Glutamatergic neuron (in vitro differentiated cells): ENCODE data around the gene CRYL1. TPM values are rescaled to one million over a fixed set of nuclear protein-coding genes. Genes with fewer than 3 reads are reported as not detected.

Experiments used
- DNase-seq: peaks from one replicate; pipeline ENCODE4 v3.0.0; 2022
- H3K27ac Mint-ChIP-seq: one replicate; pipeline ENCODE4 v1.8.0; 2020; ENCODE audit warnings: mild to moderate bottlenecking, mixed read lengths, inconsistent platforms; ENCODE audit not compliant: unreplicated experiment
- H3K27me3 Mint-ChIP-seq: one replicate; pipeline ENCODE4 v1.8.0; 2020; ENCODE audit warnings: mild to moderate bottlenecking, moderate library complexity, mixed read lengths, inconsistent platforms; ENCODE audit not compliant: unreplicated experiment
- H3K36me3 Mint-ChIP-seq: one replicate; pipeline ENCODE4 v1.8.0; 2020; ENCODE audit warnings: mild to moderate bottlenecking, mixed read lengths, inconsistent platforms; ENCODE audit not compliant: unreplicated experiment
- H3K4me1 Mint-ChIP-seq: one replicate; pipeline ENCODE4 v1.8.0; 2020; ENCODE audit warnings: mild to moderate bottlenecking, low read depth, mixed read lengths, inconsistent platforms; ENCODE audit not compliant: unreplicated experiment
- H3K4me3 Mint-ChIP-seq: one replicate; pipeline ENCODE4 v1.8.0; 2020; ENCODE audit warnings: mild to moderate bottlenecking, mixed read lengths, inconsistent platforms; ENCODE audit not compliant: unreplicated experiment
- H3K9me3 Mint-ChIP-seq: one replicate; pipeline ENCODE4 v1.8.0; 2020; ENCODE audit warnings: mild to moderate bottlenecking, moderate library complexity, mixed read lengths, inconsistent platforms; ENCODE audit not compliant: unreplicated experiment
- total RNA-seq: library from RNA; stranded (reverse); fragmentation: NEBNext Ultra II Directional; extraction: Animal tissue kit (Norgen Biotek cat#: 25700); gene quantifications from one replicate; pipeline ENCODE4 v1.2.1, GENCODE V29; 2021; ENCODE audit not compliant: unreplicated experiment
- TF ChIP-seq, protein P1 (sequence below): fragments of 200-600 bp; sonication (generic); IDR thresholded peaks from one replicate; pipeline ENCODE4 v1.5.0; 2021; ENCODE audit not compliant: partially characterized antibody, unreplicated experiment

Gene CRYL1
- total RNA-seq, 1 donor from 2014 or later = 1.1 TPM

DNA sequence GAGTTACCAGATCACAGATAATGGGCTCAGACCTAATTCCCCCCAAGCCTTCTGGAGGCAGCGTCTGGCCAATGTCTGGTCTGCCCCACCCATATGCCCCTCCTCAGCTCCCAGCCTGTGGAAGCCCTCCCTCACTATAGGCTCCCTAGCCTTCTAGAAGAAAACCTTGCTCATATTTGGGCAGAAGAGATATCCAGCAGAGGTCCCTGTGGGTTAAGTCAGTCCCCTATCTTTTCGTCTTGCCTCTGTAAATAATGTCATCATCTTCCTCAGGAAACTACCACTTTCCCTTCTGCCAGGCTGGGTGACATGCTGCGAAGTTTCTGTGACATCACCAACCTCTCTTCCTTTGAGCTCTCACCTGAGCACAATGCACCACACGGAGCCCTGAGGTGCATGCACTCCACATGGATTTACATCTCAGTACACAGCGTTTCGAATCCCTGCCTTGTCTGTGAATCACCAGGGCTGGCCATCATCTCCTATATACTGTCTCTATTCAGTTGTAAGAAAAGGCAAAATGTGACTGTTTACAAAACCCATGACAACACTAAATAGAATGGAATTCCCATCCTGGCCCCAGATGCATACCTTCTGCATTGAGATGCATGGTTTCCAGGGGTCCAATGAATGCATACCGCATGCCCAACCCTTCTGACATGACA, 112.8 kb downstream of the CRYL1 start:
- H3K4me1 Mint-ChIP-seq = peaks cover 2% of the 10 kb centered on the region
- H3K4me3 Mint-ChIP-seq = no peak overlapping the region
- H3K36me3 Mint-ChIP-seq = no peaks in the 10 kb centered on the region
- TF ChIP-seq, protein P1, sequence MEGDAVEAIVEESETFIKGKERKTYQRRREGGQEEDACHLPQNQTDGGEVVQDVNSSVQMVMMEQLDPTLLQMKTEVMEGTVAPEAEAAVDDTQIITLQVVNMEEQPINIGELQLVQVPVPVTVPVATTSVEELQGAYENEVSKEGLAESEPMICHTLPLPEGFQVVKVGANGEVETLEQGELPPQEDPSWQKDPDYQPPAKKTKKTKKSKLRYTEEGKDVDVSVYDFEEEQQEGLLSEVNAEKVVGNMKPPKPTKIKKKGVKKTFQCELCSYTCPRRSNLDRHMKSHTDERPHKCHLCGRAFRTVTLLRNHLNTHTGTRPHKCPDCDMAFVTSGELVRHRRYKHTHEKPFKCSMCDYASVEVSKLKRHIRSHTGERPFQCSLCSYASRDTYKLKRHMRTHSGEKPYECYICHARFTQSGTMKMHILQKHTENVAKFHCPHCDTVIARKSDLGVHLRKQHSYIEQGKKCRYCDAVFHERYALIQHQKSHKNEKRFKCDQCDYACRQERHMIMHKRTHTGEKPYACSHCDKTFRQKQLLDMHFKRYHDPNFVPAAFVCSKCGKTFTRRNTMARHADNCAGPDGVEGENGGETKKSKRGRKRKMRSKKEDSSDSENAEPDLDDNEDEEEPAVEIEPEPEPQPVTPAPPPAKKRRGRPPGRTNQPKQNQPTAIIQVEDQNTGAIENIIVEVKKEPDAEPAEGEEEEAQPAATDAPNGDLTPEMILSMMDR = no peak
- peaks cover 4% of the 10 kb centered on the region for H3K27me3 Mint-ChIP-seq
- DNase-seq = no peak
- no peak overlapping the region for H3K27ac Mint-ChIP-seq
- no peaks in the 10 kb centered on the region for H3K9me3 Mint-ChIP-seq

DNA sequence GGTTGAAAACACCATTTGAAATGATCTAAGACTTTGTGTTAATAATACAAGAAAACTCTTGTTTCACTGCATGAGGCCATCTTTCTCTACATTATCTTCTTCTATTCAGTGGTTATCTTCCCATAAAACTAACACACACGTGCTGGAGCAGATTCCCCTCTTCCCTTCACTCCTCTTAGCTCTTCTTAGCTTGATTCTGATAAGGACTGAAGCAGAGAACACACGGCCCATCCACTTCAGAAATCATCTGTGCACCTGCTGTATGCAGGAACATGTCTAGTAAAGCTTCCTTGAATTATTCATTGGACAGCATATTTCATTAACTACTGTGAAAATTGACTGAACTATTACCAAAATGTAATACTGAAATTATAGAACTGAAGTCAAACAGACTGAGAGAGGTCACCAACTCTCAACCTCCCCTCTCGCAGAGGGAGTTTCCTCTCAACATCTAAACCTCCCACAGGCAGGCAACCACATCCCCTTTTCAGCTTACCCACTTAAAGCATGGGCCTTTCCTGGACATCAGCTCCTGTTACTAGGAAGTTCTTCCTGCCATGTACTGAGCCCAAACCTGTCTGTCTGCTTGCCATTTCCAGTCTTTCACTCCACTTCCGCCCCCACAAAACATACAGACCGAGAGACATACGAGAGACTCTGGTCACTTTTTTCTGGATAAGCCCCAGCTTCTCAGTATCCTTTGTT, 113.9 kb downstream of the CRYL1 start:
- no peak overlapping the region for H3K27ac Mint-ChIP-seq
- TF ChIP-seq, protein P1 = no peak
- H3K4me3 Mint-ChIP-seq = no peak overlapping the region
- H3K9me3 Mint-ChIP-seq = no peaks in the 10 kb centered on the region
- H3K27me3 Mint-ChIP-seq = peaks cover 4% of the 10 kb centered on the region
- no peak for DNase-seq
- peaks cover 2% of the 10 kb centered on the region for H3K4me1 Mint-ChIP-seq
- no peaks in the 10 kb centered on the region for H3K36me3 Mint-ChIP-seq

DNA sequence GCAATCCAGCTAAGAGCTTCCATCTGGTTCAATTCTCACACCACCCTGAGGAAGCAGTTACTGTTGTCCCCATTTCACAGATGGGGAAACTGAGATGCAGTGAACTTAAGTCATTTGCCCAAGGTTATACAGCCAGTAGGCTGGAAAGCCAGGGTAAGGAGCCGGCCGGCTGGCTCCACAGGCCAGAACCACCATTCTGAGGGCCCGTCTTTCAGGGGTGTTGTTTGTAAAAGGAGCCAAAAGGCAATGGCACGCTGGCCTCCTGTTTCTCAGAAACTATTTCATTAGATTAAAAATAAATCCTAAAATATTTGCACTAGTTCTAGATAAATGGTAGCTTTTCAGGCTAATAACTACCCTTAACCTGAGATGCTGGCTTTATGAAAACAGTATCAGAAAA, 114.9 kb downstream of the CRYL1 start:
- DNase-seq = no peak
- Mint-ChIP-seq H3K4me1 (peaks cover 5% of the 10 kb centered on the region), H3K27me3 (peaks cover 4% of the 10 kb centered on the region), H3K9me3 (peaks cover 4% of the 10 kb centered on the region), H3K27ac (no peak overlapping the region), H3K36me3 (no peaks in the 10 kb centered on the region), H3K4me3 (no peak overlapping the region)
- TF ChIP-seq, protein P1 = no peak

DNA sequence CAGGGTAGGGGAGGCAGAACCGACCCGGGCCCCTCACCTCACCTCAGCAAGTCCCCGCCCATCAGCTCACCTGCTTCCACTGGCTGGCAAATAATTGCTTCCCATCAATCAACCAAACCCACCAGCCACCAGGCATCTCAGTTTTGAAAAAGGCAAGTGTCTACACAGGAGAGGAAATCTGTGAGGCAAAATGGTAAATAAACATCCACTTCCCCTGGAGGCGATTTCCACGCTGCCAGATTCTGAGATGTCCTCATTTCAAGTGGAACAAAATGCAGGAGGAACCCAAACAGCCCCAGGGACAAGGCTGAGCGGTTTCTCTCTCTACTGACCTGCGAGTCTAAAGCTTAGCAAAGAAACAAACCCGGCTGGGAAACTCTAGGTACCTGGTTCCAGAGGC, 117.5 kb downstream of the CRYL1 start:
- Mint-ChIP-seq H3K27ac (no peak overlapping the region), H3K4me3 (no peak overlapping the region), H3K4me1 (peaks cover 5% of the 10 kb centered on the region), H3K36me3 (no peaks in the 10 kb centered on the region), H3K27me3 (no peaks in the 10 kb centered on the region), H3K9me3 (peaks cover 6% of the 10 kb centered on the region)
- DNase-seq = no peak
- TF ChIP-seq, protein P1 = no peak

DNA sequence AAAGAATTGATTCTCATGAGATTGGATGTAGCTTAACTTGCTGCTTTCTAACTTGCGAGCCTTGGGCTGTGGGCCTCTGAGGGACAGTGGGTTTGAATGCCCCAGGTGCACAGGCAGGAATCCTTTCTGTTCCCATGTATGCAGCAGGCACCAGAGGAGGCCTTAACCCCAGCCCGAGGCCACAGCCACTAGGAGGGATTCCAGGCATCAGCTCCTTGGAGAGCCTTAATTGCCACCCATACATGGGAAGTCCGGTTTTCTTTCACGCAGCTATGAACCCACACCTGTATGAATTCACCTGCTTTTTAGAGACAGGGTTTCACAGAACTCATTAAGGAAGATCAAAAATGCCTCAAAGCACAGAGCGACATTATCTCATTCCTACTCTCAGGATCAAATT, 117.9 kb downstream of the CRYL1 start:
- DNase-seq = no peak
- peaks cover 5% of the 10 kb centered on the region for H3K4me1 Mint-ChIP-seq

More for the DNA sequence above, 117.9 kb downstream of the CRYL1 start:
- no peaks in the 10 kb centered on the region for H3K27me3 Mint-ChIP-seq
- H3K27ac Mint-ChIP-seq = no peak overlapping the region
- no peaks in the 10 kb centered on the region for H3K36me3 Mint-ChIP-seq
- H3K4me3 Mint-ChIP-seq = no peak overlapping the region
- H3K9me3 Mint-ChIP-seq = peaks cover 6% of the 10 kb centered on the region
- TF ChIP-seq, protein P1 = no peak
